Measurements from ENCODE around the gene NDUFV2.
"Not testable (repeated sequence)": the region's sequence is repeated elsewhere in the genome, so short reads cannot be mapped to it uniquely, and the experiment has no call there.

NDUFV2 gene

GRCh38 chr18:9088252-9088651 lies 14.2 kb upstream of the NDUFV2 start:
- H3K4me3 ChIP-seq, result no peak overlapping the region

GRCh38 chr18:9088727-9089126 lies 13.8 kb upstream of the NDUFV2 start:
- not testable (repeated sequence) for H3K4me3 ChIP-seq, H3K27ac ChIP-seq

More at GRCh38 chr18:9088252-9088651, 14.2 kb upstream of the NDUFV2 start:
- H3K27ac ChIP-seq, result no peak overlapping the region

- H3K27ac ChIP-seq, result peak overlapping the region in 3 of 21 experiments; percentile 38 to 61 (median 52)
These were observed 11.9 kb upstream of the NDUFV2 start for GRCh38 chr18:9090578-9090977.

GRCh38 chr18:9091066-9091476 lies 11.4 kb upstream of the NDUFV2 start:
- H3K27ac ChIP-seq, result peak overlapping the region in 3 of 21 experiments; percentile 38 to 61 (median 52)
- H3K4me3 ChIP-seq, result no peak overlapping the region

More at GRCh38 chr18:9090578-9090977, 11.9 kb upstream of the NDUFV2 start:
- no peak overlapping the region for H3K4me3 ChIP-seq

GRCh38 chr18:9092665-9093064 lies 9.8 kb upstream of the NDUFV2 start:
- Histone ChIP-seq H3K4me3 (no peak overlapping the region), H3K27ac (peak overlapping the region in 1 of 21 experiments; percentile 39)

GRCh38 chr18:9093109-9093508 lies 9.4 kb upstream of the NDUFV2 start:
- H3K4me3 ChIP-seq, H3K27ac ChIP-seq: not testable (repeated sequence)

GRCh38 chr18:9094307-9095226 lies 7.9 kb upstream of the NDUFV2 start:
- Histone ChIP-seq H3K27ac (peak overlapping the region in 8 of 21 experiments; percentile 10 to 78 (median 55)), H3K4me3 (no peak overlapping the region)

GRCh38 chr18:9095297-9096006 lies 7.0 kb upstream of the NDUFV2 start:
- H3K4me3 ChIP-seq, result no peak overlapping the region
- peak overlapping the region in 13 of 21 experiments; percentile 3 to 78 (median 24) for H3K27ac ChIP-seq

GRCh38 chr18:9096007-9096371 lies 6.5 kb upstream of the NDUFV2 start:
- H3K27ac ChIP-seq, result peak overlapping the region in 6 of 21 experiments; percentile 4 to 78 (median 55)

GRCh38 chr18:9096685-9097084 lies 5.8 kb upstream of the NDUFV2 start:
- Histone ChIP-seq H3K27ac (peak overlapping the region in 3 of 21 experiments; percentile 20 to 58 (median 42)), H3K4me3 (no peak overlapping the region)

More at GRCh38 chr18:9096007-9096371, 6.5 kb upstream of the NDUFV2 start:
- H3K4me3 ChIP-seq, result no peak overlapping the region

- Histone ChIP-seq H3K4me3 (no peak overlapping the region), H3K27ac (peak overlapping the region in 4 of 21 experiments; percentile 20 to 60 (median 50))
These were observed 5.2 kb upstream of the NDUFV2 start for GRCh38 chr18:9097349-9097748.

GRCh38 chr18:9100796-9101195 lies 1.7 kb upstream of the NDUFV2 start:
- Histone ChIP-seq H3K27ac (peak overlapping the region in 3 of 21 experiments; percentile 92 to 98 (median 95)), H3K4me3 (no peak overlapping the region)

- Histone ChIP-seq H3K4me3 (peak overlapping the region; percentile 58 to 84 (median 65)), H3K27ac (peak overlapping the region; percentile 38 to 98 (median 95))
These were observed 580 bp upstream of the NDUFV2 start for GRCh38 chr18:9101730-9102507.

- H3K27ac ChIP-seq, result peak overlapping the region in 20 of 21 experiments; percentile 87 to 98 (median 95)
These were observed 926 bp downstream of the NDUFV2 start for GRCh38 chr18:9103376-9103873.

GRCh38 chr18:9104244-9104901 lies 1.9 kb downstream of the NDUFV2 start:
- H3K4me3 ChIP-seq, result peak overlapping the region; percentile 58 to 84 (median 65)
- peak overlapping the region in 19 of 21 experiments; percentile 13 to 98 (median 95) for H3K27ac ChIP-seq

More at GRCh38 chr18:9103376-9103873, 926 bp downstream of the NDUFV2 start:
- H3K4me3 ChIP-seq, result peak overlapping the region; percentile 58 to 84 (median 65)

- Histone ChIP-seq H3K27ac (peak overlapping the region in 11 of 21 experiments; percentile 1 to 96 (median 39)), H3K4me3 (peak overlapping the region in 2 of 7 experiments; percentile 4 to 65)
These were observed 2.9 kb downstream of the NDUFV2 start for GRCh38 chr18:9105420-9105819.

- H3K27ac ChIP-seq, result peak overlapping the region in 9 of 21 experiments; percentile 1 to 96 (median 34)
- peak overlapping the region in 1 of 7 experiments; percentile 4 for H3K4me3 ChIP-seq
These were observed 3.6 kb downstream of the NDUFV2 start for GRCh38 chr18:9106094-9106493.

GRCh38 chr18:9106800-9107584 lies 4.5 kb downstream of the NDUFV2 start:
- peak overlapping the region in 8 of 21 experiments; percentile 5 to 96 (median 43) for H3K27ac ChIP-seq

More at GRCh38 chr18:9106800-9107584, 4.5 kb downstream of the NDUFV2 start:
- H3K4me3 ChIP-seq, result no peak overlapping the region
